ENCODE data around the gene HMMR. TPM values are rescaled to one million over a fixed set of nuclear protein-coding genes. Genes with fewer than 3 reads are reported as not detected.
"Not testable (repeated sequence)": the region's sequence is repeated elsewhere in the genome, so short reads cannot be mapped to it uniquely, and the experiment has no call there.

HMMR gene
- total RNA-seq, 4 donors from 2014 or later = 2.2 to 7.9 (median 3.7) TPM

DNA sequence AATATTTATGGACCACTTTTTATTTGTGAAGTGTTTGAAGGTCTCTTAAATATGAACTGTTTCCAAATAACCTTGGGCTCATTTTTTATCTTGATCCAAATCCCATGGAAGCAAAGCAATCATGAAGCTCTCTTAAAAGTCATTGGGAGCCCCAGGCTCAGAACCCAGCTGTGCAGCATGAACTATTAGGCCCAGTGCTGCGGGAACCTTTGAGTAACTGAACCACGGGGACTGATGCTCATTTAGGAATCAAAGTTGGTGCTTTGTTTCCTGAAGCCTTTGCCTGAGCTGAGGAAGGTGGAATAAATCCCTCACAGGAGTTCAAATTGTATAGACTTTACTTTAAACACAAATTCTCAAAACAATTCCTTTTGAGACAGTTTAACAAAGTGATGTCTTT lies 72.8 kb downstream of the HMMR start:
- DNase-seq (ENCODE audit: low spot score in 2 of 2) = no peak
- Histone ChIP-seq H3K4me3 (no peak overlapping the region), H3K27ac (no peak overlapping the region), H3K27me3 (no peaks in the 10 kb centered on the region), H3K9me3 (no peaks in the 10 kb centered on the region), H3K36me3 (no peaks in the 10 kb centered on the region), H3K4me1 (no peaks in the 10 kb centered on the region)
- 55% methylated on average over 2 of the region's 2 CpGs for WGBS
- TF ChIP-seq POLR2A (IDR thresholded peaks at IDR 0.05) (no peak), CTCF (IDR thresholded peaks at IDR 0.05) (no peak), EP300 (IDR thresholded peaks at IDR 0.05) (no peak), POLR2AphosphoS5 (IDR thresholded peaks at IDR 0.05) (no peak)

DNA sequence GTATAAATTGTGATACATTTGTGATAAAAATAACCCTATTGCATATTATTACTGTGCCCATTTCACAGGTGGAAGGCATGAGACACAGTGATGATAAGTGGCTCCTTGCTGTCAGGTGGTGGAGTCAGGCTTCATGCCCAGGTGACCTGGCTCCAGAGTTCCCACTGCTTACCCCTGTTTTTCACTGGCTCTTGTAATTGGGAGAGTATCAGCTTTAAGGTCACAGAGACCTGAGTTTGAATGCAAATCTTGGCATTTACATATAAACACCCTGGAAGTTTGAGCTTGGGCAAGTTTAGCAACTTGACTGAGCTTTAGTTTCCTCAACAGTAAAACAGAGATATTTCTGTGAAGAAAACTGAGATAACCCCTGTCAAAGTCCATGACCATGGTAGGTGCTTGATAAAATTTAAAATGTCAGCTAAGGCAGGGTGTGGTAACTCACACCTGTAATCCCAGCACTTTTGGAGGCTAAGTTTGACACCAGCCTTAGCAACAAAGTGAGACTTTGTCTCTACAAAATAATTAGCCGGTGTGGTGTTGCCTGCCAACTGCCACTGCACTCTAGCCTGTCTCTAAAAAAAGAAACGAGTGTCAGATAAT lies 74.2 kb downstream of the HMMR start:
- Histone ChIP-seq H3K4me1 (no peaks in the 10 kb centered on the region), H3K4me3 (no peak overlapping the region), H3K27ac (no peak overlapping the region), H3K9me3 (no peaks in the 10 kb centered on the region), H3K27me3 (no peaks in the 10 kb centered on the region), H3K36me3 (no peaks in the 10 kb centered on the region)
- 31% methylated on average over 2 of the region's 2 CpGs for WGBS
- DNase-seq (ENCODE audit: low spot score in 2 of 2) = no peak
- no peak for TF ChIP-seq POLR2AphosphoS5 (IDR thresholded peaks at IDR 0.05)
- no peak for TF ChIP-seq POLR2A (IDR thresholded peaks at IDR 0.05)
- no peak for TF ChIP-seq CTCF (IDR thresholded peaks at IDR 0.05)
- TF ChIP-seq EP300 (IDR thresholded peaks at IDR 0.05) = no peak

GRCh38 chr5:163535290-163535689 lies 74.9 kb downstream of the HMMR start:
- 78% methylated on average over 3 of the region's 3 CpGs for WGBS
- H3K4me1 ChIP-seq = no peaks in the 10 kb centered on the region

DNA sequence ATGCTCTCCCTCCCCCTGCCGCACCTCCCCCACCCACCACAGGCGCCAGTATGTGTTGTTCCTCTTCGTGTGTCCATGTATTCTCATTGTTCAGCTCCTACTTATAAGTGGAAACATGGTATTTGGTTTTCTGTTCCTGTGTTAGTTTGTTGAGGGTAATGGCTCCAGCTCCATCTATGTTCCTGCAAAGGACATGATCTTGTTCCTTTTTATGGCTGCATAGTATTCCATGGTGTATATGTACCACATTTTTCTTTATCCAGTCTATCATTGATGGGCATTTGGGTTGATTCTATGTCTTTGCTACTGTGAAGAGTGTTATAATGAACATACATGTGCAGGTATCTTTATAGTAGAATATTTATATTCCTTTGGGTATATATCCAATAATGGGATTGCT lies 76.0 kb downstream of the HMMR start:
- 84% methylated on average over 3 of the region's 3 CpGs for WGBS
- not testable (repeated sequence) for H3K36me3 ChIP-seq; H3K27me3 ChIP-seq; DNase-seq (ENCODE audit: low spot score in 2 of 2); H3K9me3 ChIP-seq; H3K4me3 ChIP-seq; H3K27ac ChIP-seq; H3K4me1 ChIP-seq

More at GRCh38 chr5:163535290-163535689, 74.9 kb downstream of the HMMR start:
- no peak for DNase-seq (ENCODE audit: low spot score in 2 of 2)
- no peak for TF ChIP-seq POLR2A (IDR thresholded peaks at IDR 0.05)
- no peak for TF ChIP-seq CTCF (IDR thresholded peaks at IDR 0.05)
- TF ChIP-seq EP300 (IDR thresholded peaks at IDR 0.05) = no peak
- TF ChIP-seq POLR2AphosphoS5 (IDR thresholded peaks at IDR 0.05) = no peak
- Histone ChIP-seq H3K9me3 (no peaks in the 10 kb centered on the region), H3K4me3 (no peak overlapping the region), H3K36me3 (no peaks in the 10 kb centered on the region), H3K27me3 (no peaks in the 10 kb centered on the region), H3K27ac (no peak overlapping the region)

DNA sequence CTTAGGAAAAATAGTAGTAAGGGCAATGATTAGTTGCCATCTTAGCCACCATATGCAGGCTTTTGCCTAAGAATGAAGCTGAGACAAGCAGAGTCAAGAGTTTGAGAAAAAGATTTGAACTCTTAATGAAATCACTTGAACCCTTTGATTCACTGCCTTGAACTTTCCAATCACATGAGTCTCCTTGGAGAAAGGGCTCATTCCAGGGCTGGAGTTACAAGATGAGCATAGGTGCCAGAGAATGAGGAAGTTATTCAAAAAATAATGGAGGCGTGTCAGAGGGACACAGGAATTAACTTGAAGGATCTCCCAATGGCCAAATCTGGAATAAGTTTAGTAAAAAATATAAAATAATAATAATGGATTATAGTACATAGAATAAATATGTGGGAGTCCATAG lies 80.3 kb downstream of the HMMR start:
- Histone ChIP-seq H3K4me1 (no peaks in the 10 kb centered on the region), H3K27me3 (peaks cover 7% of the 10 kb centered on the region), H3K9me3 (no peaks in the 10 kb centered on the region), H3K27ac (no peak overlapping the region), H3K4me3 (no peak overlapping the region), H3K36me3 (no peaks in the 10 kb centered on the region)
- TF ChIP-seq CTCF (IDR thresholded peaks at IDR 0.05) (no peak), POLR2AphosphoS5 (IDR thresholded peaks at IDR 0.05) (no peak), POLR2A (IDR thresholded peaks at IDR 0.05) (no peak)
- DNase-seq (ENCODE audit: low spot score in 2 of 2) = no peak
- 76% methylated on average over 1 of the region's 1 CpG for WGBS

Other genes with a start within 250 kb of the HMMR start
- 10 to 100 TPM; 76.8 to 85.9 (median 83.6) TPM for gene CCNG1, start 23.0 kb upstream of the HMMR start, total RNA-seq
- 10 to 100 TPM in 1 of 4 donors, 1 to 10 TPM in 3; 4.4 to 19.0 (median 6.1) TPM for gene NUDCD2, start 530 bp upstream of the HMMR start, total RNA-seq
- gene MAT2B, start 45.0 kb downstream of the HMMR start, total RNA-seq = 10 to 100 TPM; 30.1 to 42.6 (median 33.9) TPM